Measurements from ENCODE around the gene ESRRB.

The ESRRB gene

DNA sequence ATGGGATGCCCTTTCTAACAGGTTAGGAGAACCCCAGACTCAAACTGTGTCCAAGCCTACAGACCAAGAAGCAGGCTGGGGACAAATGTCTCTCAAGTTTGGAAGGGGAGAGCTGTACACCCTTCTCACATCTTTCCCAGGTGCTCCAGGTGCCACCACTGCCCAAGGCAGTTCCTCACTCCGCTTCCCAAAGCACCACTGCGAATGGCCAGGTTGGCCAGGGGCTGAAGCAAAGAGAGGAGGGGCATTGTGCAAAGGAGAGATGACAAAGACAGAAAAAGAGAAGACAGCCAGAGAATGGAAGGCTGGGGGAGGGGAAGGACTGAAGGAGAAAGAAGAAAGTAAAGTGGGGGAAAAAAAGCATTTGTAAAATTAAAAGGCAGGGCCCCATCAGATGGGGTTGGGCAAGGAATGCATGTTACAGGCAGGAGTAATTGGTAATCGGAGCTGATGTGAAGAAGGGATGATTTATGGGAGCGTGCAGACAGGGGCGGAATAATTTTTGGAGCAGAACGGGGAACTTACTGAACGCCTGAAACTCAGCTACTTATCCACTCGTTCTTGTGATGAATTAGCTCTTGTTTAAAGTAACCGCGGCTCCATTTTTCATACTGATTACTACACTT, 165.8 kb downstream of the ESRRB start:
- no peak for DNase-seq (ENCODE audit: low read depth)

DNA sequence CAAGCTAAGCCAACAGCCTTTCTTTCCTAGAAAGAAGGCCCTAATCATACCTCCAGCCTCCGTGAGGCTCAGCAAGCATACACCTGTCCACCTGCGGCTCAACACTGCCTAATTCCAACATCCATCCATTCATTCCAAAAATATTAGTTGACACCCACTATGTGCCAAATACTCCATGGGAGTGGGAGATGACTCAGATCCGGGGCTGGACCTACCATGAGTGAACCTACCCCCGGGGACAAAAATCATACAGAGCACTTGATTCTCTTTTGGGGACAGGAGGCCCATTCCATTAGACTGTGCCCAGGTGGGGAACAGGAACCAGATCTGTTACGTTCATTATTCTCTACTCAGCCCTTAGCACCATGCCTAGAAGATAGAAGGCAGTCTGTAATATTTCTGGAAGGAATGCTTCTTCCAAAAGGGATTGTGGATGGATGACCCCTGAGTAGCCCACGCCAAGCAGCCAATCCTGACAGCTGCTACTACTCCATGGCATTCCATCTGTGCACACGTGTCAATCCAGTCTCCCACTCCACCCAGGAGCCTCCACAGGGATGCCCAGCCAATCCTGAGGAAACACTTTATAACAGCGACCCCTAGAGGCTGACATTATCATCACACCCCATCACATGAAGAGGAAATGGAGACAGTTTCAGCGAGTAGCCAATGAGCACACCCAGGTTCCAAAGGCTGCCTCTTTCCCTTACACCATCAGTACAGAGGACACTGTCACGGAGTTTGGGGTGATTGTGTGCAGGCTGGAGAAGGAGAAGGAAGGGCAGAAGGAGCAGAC, 170.7 kb downstream of the ESRRB start:
- DNase-seq (ENCODE audit: low read depth), result no peak

GRCh38 chr14:76547831-76548230, 171.9 kb downstream of the ESRRB start:
- no peak for DNase-seq (ENCODE audit: low read depth)

- no peak for DNase-seq (ENCODE audit: low read depth)
These were observed 174.6 kb downstream of the ESRRB start for GRCh38 chr14:76550534-76550933.

- DNase-seq (ENCODE audit: low read depth), result no peak
These were observed 175.2 kb downstream of the ESRRB start for GRCh38 chr14:76551116-76551515.
